NCI-H2081 (cell line): ENCODE results near the gene SYCN.
"Not testable (repeated sequence)": the region's sequence is repeated elsewhere in the genome, so short reads cannot be mapped to it uniquely, and the experiment has no call there.

Source experiments
- DNase-seq, 2 experiments: peaks; one replicate each; lab custom pipeline; 2025; lab: John Stamatoyannopoulos, UW

The SYCN gene

DNA sequence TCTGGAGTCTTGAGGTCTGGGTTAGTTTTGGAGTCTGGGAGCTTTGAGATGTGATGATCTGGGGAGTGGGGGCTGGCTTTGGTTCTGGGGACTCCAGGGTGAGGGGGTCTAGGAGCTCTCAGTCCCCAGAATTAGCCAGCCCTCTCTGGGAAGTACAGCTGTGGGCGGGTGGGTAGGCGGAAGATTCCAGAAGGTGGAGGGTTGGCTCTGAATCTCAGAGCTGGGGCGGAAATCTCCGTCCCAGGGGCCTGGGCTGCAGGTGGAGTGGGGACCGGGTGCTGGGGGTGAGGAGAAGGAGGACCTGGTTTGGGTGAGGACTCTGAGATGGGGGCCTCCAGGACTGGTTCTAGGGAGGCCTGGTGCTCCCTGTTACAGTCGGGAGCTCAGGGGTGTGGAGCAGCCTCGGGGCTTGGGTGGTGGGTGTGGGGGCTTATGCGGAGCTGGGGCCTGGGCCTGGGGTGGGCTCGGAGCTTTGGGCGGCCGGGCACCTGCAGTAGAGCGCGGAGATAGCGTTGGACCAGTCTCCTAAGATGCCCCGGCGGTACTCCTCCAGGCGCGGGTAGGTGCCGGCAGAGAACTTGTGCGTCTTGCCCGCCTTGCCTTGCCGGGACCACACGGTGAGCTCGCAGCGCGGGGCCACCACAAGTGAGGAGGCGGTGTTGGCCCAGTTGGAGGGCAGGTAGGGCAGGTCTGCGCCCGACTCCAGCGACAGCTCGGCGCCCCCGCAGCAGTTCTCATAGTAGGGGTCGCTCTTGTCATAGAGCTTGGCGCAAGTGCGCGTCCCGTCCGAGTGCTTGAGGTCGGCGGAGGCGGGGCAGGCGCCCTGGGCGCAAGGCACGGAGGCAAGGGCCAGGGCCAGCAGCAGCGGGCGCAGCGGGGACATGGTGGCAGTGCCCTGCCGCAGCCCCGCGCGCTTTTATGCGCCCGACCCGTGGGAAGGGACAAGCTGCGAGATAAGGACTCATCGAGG, at the start of gene SYCN:
Gene SYCN (minus strand): TSS at position 892 of the 970 bp plus-strand sequence. CDS start 9 bp downstream, at position 883.
- no peak for DNase-seq

DNA sequence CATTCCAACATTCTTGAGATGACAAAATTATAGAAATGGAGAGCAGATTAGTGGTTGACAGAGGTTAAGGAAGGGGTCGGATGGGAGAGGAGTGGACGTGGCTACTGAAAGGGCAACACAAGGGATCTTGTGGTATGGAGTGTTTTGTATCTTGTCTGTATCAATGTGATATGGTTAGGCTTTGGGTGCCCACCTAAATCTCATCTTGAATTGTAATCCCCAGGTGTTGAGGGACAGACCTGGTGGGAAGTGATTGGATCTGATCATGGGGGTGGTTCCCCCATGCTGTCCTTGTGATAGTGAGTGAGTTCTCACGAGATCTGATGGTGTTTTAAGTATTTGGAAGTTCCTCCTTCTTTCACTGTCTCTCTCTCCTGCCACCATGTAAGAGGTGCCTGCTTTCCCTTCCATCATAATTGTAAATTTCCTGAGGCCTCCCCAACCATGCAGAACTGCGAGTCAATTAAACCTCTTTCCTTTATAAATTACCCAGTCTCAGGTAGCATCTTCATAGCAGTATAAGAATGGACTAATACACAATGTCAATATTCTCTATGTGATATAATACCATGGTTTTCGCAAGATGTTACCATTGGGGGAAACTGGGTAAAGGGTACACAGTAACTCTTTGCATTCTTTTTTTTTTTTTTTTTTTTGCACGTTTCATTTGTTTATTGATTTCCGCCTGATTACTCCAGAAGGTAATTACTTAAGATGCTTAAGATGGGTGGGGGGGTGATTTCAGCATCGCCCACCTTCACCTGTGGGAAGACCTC, 49.5 kb upstream of the SYCN start:
- no peak for DNase-seq

DNA sequence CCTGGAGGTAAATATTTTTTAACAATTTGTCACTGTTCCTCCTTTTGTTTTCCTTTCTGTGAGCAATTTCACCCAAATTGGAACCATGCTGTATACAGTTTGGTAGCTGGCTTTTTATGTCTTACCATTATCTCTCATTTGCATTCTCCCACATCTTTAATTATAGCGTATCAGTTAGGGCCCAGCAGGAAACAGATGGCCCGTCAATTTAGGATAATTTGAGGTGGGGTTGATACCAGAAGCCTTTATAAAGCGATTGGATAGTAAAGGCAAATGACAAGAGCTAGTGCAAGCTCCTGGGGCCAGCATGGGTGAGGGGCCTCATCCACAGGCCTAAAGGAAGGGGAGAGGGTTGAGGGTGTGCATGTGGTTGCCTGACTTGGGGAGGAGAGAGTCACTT, 48.4 kb upstream of the SYCN start:
- DNase-seq: no peak

DNA sequence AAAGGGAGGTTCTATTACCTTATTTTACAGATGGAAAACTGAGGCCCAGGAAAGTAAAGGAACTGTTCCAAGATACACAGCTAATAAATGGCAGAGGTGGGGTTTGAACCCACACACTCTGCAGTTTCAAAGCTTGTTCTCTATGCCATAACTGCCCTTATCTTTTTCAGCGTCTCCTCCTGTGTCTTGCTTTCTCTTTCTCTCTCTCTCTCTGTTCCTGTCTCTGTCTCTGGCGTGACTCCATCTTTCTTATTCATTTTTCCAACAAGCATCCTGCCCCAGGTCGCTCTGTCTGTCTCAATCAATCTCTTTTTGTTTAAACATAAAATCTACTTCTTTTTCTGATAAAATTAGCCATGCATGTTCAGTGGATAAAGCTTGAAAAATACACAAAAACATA, 47.8 kb upstream of the SYCN start:
- DNase-seq: no peak

DNA sequence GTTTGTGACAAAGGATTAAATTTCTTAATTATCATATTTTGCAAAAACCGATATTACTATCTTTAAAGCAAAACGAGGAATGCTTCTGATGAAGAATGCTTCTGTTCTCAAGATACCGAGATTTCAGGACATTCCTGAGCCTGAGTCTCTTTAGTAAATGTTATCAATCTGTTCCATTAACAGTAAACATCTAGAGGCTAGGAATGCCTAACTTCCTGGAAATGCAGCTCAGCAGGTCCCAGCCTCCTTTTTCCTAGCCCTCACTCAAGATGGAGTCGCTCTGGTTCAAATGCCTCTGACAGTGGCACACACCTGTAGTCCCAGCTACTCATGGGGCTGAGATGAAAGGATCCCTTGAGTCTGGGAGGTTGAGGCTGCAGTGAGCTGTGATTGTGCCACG, 47.0 kb upstream of the SYCN start:
- DNase-seq: no peak

- no peak for DNase-seq
Observed at GRCh38 chr19:39248806-39249205, 44.7 kb upstream of the SYCN start, which contains the start of gene IFNL4. IFNL4 (minus strand) TSS chr19:39248856.

GRCh38 chr19:39247701-39248664, 43.9 kb upstream of the SYCN start:
- DNase-seq: no peak

DNA sequence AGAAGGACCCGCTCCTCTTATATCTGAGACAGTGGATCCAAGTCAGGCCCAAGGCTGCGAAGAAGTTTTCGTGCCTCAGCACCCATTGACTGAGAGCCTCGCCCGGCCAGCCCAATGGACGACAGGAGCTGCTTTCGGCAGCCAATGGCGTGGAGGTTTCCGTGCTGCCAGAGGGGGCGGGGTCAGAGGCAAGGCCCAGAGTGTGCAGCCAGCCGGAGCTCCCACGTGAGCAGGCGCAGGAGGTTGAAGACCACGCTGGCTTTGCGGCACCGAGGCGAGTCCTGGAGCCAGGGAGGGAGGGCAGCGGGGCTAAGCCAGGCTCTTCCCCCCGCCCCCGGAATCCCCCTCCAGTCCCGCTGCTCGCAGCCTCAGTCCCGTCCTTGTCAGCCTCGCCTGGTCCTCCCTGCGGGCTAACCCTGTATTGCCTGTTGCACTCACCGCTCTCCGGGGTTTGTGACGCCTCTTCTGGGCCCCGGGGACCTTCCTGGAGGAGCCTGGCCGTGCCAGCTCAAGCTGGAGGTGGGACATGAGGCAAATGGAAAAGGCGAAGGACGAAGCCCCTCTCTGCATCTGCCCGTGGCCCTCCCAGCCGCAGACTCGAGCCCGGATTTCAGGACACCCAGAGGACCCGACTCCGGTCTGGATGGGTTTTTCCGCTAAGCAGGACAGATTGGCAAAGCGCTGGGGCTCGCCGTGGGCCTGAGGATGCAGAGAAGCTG, 43.0 kb upstream of the SYCN start:
- DNase-seq: no peak

DNA sequence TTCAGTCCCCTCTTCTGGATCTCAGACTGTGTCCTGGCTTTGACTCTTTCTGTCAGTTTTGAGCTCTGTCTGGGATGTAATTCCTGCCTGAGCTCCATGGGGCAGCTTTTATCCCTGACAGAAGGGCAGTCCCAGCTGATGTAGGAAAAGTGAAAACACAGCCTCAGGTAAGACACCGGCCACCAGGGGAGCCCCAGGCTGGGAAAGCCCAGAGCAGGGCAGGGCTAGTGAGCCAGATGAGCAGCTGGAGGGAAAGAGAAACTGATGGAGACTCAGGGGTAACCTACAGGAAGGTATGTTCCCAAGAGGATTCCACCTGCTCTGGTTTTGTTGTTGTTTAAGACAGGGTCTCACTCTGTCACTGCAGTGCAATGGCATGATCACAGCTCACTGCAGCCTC, 41.1 kb upstream of the SYCN start:
- not testable (repeated sequence) for DNase-seq

GRCh38 chr19:39244410-39245100, 40.5 kb upstream of the SYCN start, which contains the start of gene IFNL3:
IFNL3 (minus strand) TSS chr19:39245006; CDS start chr19:39244967, 39 bp downstream.
- not testable (repeated sequence) for DNase-seq

- DNase-seq: not testable (repeated sequence)
Observed at GRCh38 chr19:39243741-39244140, 39.7 kb upstream of the SYCN start.

GRCh38 chr19:39240421-39240820, 36.4 kb upstream of the SYCN start:
- DNase-seq: no peak

DNA sequence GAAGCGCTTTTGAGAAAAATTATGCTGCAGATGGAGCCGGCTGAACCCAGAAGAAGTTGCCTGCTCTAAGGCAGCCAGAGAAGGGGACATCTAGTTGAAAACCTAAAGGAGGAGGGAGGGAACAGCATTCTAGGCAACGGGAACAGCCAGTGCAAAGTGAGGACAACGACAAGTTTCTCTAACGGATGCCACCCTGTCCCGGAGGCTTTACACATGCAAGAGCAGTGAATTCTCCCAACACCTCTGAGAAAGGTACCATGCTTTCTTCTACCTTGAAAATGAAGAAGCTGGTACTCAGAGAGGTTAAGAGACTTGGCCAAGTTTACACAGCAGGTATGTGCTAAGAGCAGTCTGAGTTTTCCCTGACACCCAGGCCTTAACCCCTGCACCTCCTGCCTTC, 34.9 kb upstream of the SYCN start:
- no peak for DNase-seq

DNA sequence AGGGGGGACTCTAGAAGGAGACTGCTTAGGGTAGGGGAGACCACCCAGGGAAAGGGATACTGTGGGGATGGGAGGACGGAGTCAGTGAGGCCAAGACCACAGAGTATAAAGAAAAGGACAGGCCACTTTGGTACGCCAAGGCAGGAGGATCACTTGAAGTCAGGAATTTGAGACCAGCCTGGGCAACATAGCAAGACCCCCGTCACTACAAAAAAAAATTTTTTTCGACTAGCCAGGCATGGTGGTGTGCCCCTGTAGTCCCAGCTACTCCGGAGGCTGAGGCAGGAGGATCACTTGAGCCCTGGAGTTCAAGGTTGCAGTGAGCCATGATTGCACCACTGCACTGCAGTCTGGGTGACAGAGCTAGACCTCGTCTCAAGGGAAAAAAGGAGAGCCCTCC, 34.1 kb upstream of the SYCN start:
- no peak for DNase-seq

GRCh38 chr19:39237200-39238184, 33.4 kb upstream of the SYCN start:
- DNase-seq: peak in 1 of 2 experiments; percentile 2

DNA sequence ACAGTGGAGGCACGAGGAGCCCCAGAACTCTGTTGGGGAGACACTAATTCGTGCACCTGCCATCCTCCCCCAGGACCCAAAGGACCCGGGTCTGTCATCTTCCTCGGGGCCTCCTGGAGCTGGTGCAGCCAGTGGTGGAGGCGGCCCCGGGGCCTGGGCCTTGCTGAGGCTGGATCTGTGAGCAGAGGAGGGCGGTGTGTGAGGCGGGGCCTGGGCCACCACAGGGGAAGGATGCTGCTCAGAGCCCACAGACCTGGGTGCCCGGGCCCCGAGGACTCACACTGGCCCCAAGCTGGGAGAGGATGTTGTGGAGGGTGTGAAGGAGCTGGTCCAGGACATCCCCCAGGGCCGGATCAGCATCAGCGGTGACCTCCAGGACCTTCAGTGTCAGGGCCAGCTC, 32.5 kb upstream of the SYCN start:
- DNase-seq: no peak

- DNase-seq: no peak
Observed at GRCh38 chr19:39232708-39233107, 28.6 kb upstream of the SYCN start.

- no peak for DNase-seq
Observed at GRCh38 chr19:39230096-39230764, 26.2 kb upstream of the SYCN start.
